ENCODE measurements around the gene STX18. TPM values are rescaled to one million over a fixed set of nuclear protein-coding genes. Genes with fewer than 3 reads are reported as not detected.

Gene STX18
- total and polyA plus RNA-seq, 10 of the 15 experiments (the other 5 are each of a cell fraction or from before 2014, with no cell fraction given) = 8.2 to 46.6 (median 31.1) TPM

GRCh38 chr4:4590546-4590945 lies 48.7 kb upstream of the STX18 start:
- Histone ChIP-seq H3K9me3 (replicated peaks; ENCODE audit: control insufficient read depth, insufficient read depth, low read length) (no peaks in the 10 kb centered on the region; the same call in none of the 3 replicates), H3K27ac (ENCODE audit: control insufficient read depth, insufficient read depth) (no peak overlapping the region), H3K4me1 (ENCODE audit: control insufficient read depth, insufficient read depth, low read length) (no peaks in the 10 kb centered on the region), H2AFZ (ENCODE audit: control insufficient read depth, low read depth, low read length) (no peak overlapping the region), H3K4me2 (ENCODE audit: control insufficient read depth, insufficient read depth) (no peak overlapping the region), H3K27me3 (replicated peaks in 1 of 2; ENCODE audit: control insufficient read depth in 2 of 2, insufficient read depth in 2 of 2, low read length in 1 of 2) (no peaks in the 10 kb centered on the region), H3K4me3 (no peak overlapping the region), H4K20me1 (ENCODE audit: control insufficient read depth, insufficient read depth) (no peaks in the 10 kb centered on the region), H3K36me3 (ENCODE audit: control insufficient read depth in 2 of 2, insufficient read depth in 2 of 2, low read length in 1 of 2) (no peaks in the 10 kb centered on the region), H3K9ac (ENCODE audit: control insufficient read depth, insufficient read depth, low read length) (no peak overlapping the region), H3K79me2 (ENCODE audit: control insufficient read depth, insufficient read depth, low read length) (no peaks in the 10 kb centered on the region)
- intact Hi-C loops (cut with micrococcal nuclease; ENCODE audit: unreplicated experiment) = no loop called here
- FAIRE-seq = no peak
- TF ChIP-seq SUZ12 (IDR thresholded peaks at IDR 0.05; ENCODE audit: unreplicated experiment) (no peak), POLR2A (IDR thresholded peaks at IDR 0.05; ENCODE audit: low read depth, low read length) (no peak), CHD2 (IDR thresholded peaks at IDR 0.05; ENCODE audit: borderline replicate concordance, low read depth, low read length) (no peak), HSF1 (IDR thresholded peaks at IDR 0.05; ENCODE audit: low read depth, low read length) (no peak), ZZZ3 (IDR thresholded peaks at IDR 0.05; ENCODE audit: control insufficient read depth, insufficient read length, low read depth) (no peak), CEBPZ (IDR thresholded peaks at IDR 0.05; ENCODE audit: low read depth, low read length) (no peak), KDM1A (IDR thresholded peaks at IDR 0.05; ENCODE audit: borderline replicate concordance) (no peak), HDGF (IDR thresholded peaks at IDR 0.05) (no peak)
- ATAC-seq = no peak
- DNase-seq (ENCODE audit: low read depth, low spot score) = no peak
- ChIA-PET SMC1A (ENCODE audit: uncharacterized antibody, unreplicated experiment) (no interaction called here), RAD21 (ENCODE audit: unreplicated experiment) (no interaction called here), CTCF (no interaction called here), POLR2A (no interaction called here)
- no TSS peak for BruUV-seq (replicated peaks)
- WGBS (ENCODE audit: insufficient coverage, insufficient replicate concordance, low lambda C conversion rate, missing lambda C conversion rate) = 89% methylated on average over 7 of the region's 7 CpGs
- in situ Hi-C loops (cut with MboI) = no loop called here
